ENCODE data around the gene FAS.

The FAS gene

DNA sequence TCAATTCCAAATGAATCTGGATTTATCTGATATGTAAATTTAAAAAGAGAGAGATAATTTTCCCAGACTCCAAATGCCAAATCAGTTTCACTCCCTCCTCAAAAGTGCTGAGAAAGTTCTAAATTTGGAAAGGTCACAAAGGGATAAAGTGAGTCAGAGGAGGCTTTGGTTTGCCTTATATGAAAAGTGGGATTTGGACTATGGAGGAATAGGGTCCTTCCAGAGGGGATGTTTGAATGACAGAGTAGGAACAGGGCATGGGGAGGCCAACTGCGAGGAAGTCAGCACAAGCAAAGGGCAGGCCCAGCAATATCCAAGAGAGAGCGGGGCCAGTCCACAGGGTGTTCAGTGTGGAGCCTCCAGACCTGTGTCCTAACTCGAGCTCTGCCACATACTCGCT is 9.8 kb upstream of the FAS start:
- H3K4me3 ChIP-seq (ENCODE audit: low read length), result no peak overlapping the region
- TF ChIP-seq ZNF274 (IDR thresholded peaks at IDR 0.05; ENCODE audit: low read depth, low read length), result no peak

- no peak overlapping the region for H3K4me3 ChIP-seq (ENCODE audit: low read length)
- TF ChIP-seq ZNF274 (IDR thresholded peaks at IDR 0.05; ENCODE audit: low read depth, low read length), result no peak
These were observed 9.2 kb upstream of the FAS start for GRCh38 chr10:88981435-88981834.

DNA sequence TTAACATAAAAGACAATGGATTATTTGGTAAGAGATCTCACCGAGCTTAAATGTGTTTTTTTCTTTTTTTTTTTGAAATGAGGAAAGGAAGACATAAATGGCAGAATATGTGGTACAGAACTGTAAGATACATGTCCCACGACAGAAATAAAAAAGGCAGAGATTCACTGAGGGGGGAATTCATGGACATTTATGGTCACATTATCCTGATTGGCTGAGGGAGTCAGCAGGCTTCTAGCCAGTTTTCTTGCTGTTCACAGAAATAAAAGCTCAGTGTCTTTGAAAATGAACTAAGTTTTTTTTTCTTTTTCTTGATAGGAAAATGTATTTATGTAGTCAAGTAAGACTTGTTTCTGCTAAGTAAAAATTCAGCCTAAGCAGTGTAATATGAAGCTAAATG is 8.2 kb upstream of the FAS start:
- TF ChIP-seq ZNF274 (IDR thresholded peaks at IDR 0.05; ENCODE audit: low read depth, low read length), result no peak
- H3K4me3 ChIP-seq (ENCODE audit: low read length), result no peak overlapping the region

- no peak for TF ChIP-seq ZNF274 (IDR thresholded peaks at IDR 0.05; ENCODE audit: low read depth, low read length)
- no peak overlapping the region for H3K4me3 ChIP-seq (ENCODE audit: low read length)
These were observed 7.4 kb upstream of the FAS start for GRCh38 chr10:88983206-88983605.

DNA sequence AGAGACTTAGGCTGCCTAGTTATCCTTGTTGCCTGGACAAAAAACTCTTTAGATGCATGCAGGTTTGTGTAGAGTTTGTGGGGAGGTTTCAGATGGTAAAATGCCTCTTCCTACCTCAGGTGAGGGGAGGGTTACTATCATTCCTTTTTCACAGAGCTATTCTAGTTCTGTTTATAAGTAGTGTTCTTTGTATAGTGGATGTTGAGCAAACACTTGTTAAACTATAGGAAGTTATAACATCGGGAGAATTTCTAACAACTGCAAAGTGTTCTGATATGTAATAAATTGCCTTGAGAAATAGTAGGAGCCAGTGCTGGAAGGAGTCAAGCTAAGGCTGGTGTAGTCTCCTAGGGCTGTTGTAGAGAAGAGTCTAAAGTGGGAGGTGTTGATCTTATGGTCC is 6.7 kb upstream of the FAS start:
- H3K4me3 ChIP-seq (ENCODE audit: low read length), result no peak overlapping the region
- TF ChIP-seq ZNF274 (IDR thresholded peaks at IDR 0.05; ENCODE audit: low read depth, low read length), result no peak

- no peak overlapping the region for H3K4me3 ChIP-seq (ENCODE audit: low read length)
- no peak for TF ChIP-seq ZNF274 (IDR thresholded peaks at IDR 0.05; ENCODE audit: low read depth, low read length)
These were observed 6.1 kb upstream of the FAS start for GRCh38 chr10:88984525-88984924.

- no peak overlapping the region for H3K4me3 ChIP-seq (ENCODE audit: low read length)
- no peak for TF ChIP-seq ZNF274 (IDR thresholded peaks at IDR 0.05; ENCODE audit: low read depth, low read length)
These were observed 3.9 kb upstream of the FAS start for GRCh38 chr10:88986549-88987242.

DNA sequence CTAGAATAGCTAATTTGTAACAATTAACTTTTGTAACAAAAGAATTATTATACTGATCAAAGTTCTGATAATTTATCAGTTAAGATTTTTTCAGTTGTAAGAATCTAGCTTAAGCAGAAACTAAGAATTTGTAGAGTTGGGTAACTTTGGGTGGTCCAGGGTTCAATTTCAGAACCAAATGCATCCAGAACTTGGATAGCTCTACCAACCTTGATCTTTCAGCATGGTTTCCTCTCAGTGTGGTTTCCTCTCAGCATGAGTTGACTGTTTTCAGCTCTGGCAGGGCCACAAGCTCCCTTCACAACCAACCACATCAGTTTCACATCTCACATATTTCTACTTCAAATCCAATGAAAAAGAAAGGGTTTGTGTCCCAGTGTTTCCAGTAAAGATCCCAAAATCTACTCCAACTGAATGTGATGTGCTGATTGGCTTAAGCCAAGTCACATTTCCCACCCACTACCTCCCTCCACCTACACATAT is 3.3 kb upstream of the FAS start:
- no peak overlapping the region; the same call in 1 of the 2 replicates for H3K4me3 ChIP-seq (ENCODE audit: low read length)
- TF ChIP-seq ZNF274 (IDR thresholded peaks at IDR 0.05; ENCODE audit: low read depth, low read length), result no peak

DNA sequence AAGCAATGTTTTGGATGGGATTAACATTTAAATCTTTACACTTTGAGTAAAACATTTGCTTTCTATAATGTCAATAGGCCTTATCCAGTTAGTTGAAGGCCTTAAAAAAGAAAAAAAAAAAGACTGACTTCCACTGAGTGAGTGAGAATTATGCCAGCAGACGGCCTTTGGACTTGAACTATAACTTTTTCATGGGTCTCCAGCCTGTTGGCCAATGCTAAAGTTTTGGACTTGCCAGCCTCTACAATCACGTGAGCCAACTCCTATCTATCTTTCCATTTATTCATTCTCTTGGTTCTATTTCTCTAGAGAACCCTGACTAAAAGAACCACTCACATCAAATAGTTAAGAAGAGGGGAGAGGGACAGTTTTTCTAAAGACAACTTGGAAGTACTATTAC is 2.8 kb upstream of the FAS start:
- H3K4me3 ChIP-seq (ENCODE audit: low read length), result no peak overlapping the region
- TF ChIP-seq ZNF274 (IDR thresholded peaks at IDR 0.05; ENCODE audit: low read depth, low read length), result no peak

- H3K4me3 ChIP-seq (ENCODE audit: low read length), result peak overlapping the region; percentile 89
- no peak for TF ChIP-seq ZNF274 (IDR thresholded peaks at IDR 0.05; ENCODE audit: low read depth, low read length)
These were observed 1.2 kb upstream of the FAS start for GRCh38 chr10:88989423-88989822.

GRCh38 chr10:88989824-88990383 is 694 bp upstream of the FAS start:
- TF ChIP-seq ZNF274 (IDR thresholded peaks at IDR 0.05; ENCODE audit: low read depth, low read length), result no peak
- H3K4me3 ChIP-seq (ENCODE audit: low read length), result peak overlapping the region; percentile 89

DNA sequence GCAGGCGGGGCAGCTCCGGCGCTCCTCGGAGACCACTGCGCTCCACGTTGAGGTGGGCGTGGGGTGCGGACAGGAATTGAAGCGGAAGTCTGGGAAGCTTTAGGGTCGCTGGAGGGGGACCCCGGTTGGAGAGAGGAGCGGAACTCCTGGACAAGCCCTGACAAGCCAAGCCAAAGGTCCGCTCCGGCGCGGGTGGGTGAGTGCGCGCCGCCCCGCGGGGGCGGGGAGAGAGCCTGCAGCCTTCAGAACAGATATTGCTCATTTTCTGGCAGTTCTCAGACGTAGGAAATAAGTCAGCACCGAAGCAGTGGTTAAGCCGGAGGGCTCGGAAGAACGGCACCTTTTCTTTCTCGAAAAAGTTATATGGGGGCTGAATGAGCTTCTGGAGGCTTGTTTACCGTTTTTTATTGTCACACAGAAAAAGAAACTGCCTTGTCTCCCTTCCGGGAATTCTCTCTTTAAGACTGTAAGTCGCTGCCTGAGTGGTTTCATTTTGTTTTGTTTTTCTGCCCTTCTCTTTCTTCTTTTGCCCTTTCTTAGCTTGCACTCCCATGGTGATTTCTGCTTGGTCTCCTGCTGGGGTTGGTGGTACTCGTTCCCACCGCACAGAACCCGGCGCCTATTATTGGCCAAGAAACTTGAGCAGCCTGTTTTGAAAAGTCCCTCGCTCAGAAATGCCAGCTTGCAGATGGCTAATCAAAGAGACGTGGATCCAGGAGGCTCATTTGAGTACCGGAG is 732 bp downstream of the FAS start:
- no peak for TF ChIP-seq ZNF274 (IDR thresholded peaks at IDR 0.05; ENCODE audit: low read depth, low read length)
- H3K4me3 ChIP-seq (ENCODE audit: low read length), result peak overlapping the region; percentile 89

GRCh38 chr10:88991899-88992320 is 1.3 kb downstream of the FAS start:
- peak overlapping the region; percentile 89 for H3K4me3 ChIP-seq (ENCODE audit: low read length)
- no peak for TF ChIP-seq ZNF274 (IDR thresholded peaks at IDR 0.05; ENCODE audit: low read depth, low read length)

GRCh38 chr10:88992921-88993524 is 2.4 kb downstream of the FAS start:
- H3K4me3 ChIP-seq (ENCODE audit: low read length), result peak overlapping the region; percentile 89
- no peak for TF ChIP-seq ZNF274 (IDR thresholded peaks at IDR 0.05; ENCODE audit: low read depth, low read length)
